HL-60 (cell line): ENCODE data around the gene DNAH10.
"Not testable (repeated sequence)": the region's sequence is repeated elsewhere in the genome, so short reads cannot be mapped to it uniquely, and the experiment has no call there.

Experiments
- CTCF ChIP-seq: IDR thresholded peaks from one replicate; pipeline ENCODE4 v1.5.1; 2011; ENCODE audit warnings: low read length, control low read depth, inconsistent platforms; ENCODE audit not compliant: insufficient read depth
- POLR2AphosphoS5 ChIP-seq: IDR thresholded peaks from 2 replicates; pipeline ENCODE4 v1.6.1; 2012; ENCODE audit warnings: low read depth
- TF ChIP-seq, protein P1 (sequence below): IDR thresholded peaks from 2 replicates; pipeline ENCODE4 v1.6.1; 2012; ENCODE audit warnings: low read depth; ENCODE audit not compliant: insufficient replicate concordance

GRCh38 chr12:123946516-123947505 is 184.7 kb downstream of the DNAH10 start:
- TF ChIP-seq CTCF, POLR2AphosphoS5: not testable (repeated sequence)
- TF ChIP-seq, protein P1, sequence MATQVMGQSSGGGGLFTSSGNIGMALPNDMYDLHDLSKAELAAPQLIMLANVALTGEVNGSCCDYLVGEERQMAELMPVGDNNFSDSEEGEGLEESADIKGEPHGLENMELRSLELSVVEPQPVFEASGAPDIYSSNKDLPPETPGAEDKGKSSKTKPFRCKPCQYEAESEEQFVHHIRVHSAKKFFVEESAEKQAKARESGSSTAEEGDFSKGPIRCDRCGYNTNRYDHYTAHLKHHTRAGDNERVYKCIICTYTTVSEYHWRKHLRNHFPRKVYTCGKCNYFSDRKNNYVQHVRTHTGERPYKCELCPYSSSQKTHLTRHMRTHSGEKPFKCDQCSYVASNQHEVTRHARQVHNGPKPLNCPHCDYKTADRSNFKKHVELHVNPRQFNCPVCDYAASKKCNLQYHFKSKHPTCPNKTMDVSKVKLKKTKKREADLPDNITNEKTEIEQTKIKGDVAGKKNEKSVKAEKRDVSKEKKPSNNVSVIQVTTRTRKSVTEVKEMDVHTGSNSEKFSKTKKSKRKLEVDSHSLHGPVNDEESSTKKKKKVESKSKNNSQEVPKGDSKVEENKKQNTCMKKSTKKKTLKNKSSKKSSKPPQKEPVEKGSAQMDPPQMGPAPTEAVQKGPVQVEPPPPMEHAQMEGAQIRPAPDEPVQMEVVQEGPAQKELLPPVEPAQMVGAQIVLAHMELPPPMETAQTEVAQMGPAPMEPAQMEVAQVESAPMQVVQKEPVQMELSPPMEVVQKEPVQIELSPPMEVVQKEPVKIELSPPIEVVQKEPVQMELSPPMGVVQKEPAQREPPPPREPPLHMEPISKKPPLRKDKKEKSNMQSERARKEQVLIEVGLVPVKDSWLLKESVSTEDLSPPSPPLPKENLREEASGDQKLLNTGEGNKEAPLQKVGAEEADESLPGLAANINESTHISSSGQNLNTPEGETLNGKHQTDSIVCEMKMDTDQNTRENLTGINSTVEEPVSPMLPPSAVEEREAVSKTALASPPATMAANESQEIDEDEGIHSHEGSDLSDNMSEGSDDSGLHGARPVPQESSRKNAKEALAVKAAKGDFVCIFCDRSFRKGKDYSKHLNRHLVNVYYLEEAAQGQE = not testable (repeated sequence)
